K562 (cell line): Measurements from ENCODE around the gene SLC16A9. TPM values are rescaled to one million over a fixed set of nuclear protein-coding genes. Genes with fewer than 3 reads are reported as not detected.
A peak's percentile ranks its signal among the peaks of the same experiment; 100 is the strongest.

Experiments used
- BCOR ChIP-seq: fragments of 450-650 bp; IDR thresholded peaks from 2 replicates; pipeline ENCODE4 v1.6.1; 2016
- BRF2 ChIP-seq: IDR thresholded peaks from 3 replicates; pipeline ENCODE4 v1.6.1; 2011; ENCODE audit warnings: borderline replicate concordance, mild to moderate bottlenecking; ENCODE audit not compliant: insufficient read length, insufficient read depth
- CBFA2T2 ChIP-seq: fragments of 450-650 bp; conservative IDR thresholded peaks from 2 replicates; pipeline ENCODE4 v1.6.1; 2017; ENCODE audit warnings: mild to moderate bottlenecking
- CBFB ChIP-seq: sonication (generic); formaldehyde crosslinking; IDR thresholded peaks from 2 replicates; pipeline ENCODE4 v1.4.0; 2020; ENCODE audit warnings: mild to moderate bottlenecking, missing genetic modification reagents
- DMBX1 ChIP-seq: fragments of 250-450 bp; sonication (Bioruptor Pico); IDR thresholded peaks from 2 replicates; pipeline ENCODE4 v1.8.0; 2022; ENCODE audit warnings: inconsistent platforms, mild to moderate bottlenecking, moderate library complexity, borderline replicate concordance
- EGR1 ChIP-seq: fragments of 450-650 bp; conservative IDR thresholded peaks from 2 replicates; pipeline ENCODE4 v1.6.1; 2017; ENCODE audit warnings: mild to moderate bottlenecking
- EP300 ChIP-seq: IDR thresholded peaks from 2 replicates; pipeline ENCODE4 v1.6.1; 2012; ENCODE audit warnings: low read length, improper control_type of control experiment
- FUS ChIP-seq: fragments of 200-400 bp; formaldehyde crosslinking; optimal IDR thresholded peaks from 2 replicates; pipeline ENCODE3; 2017; ENCODE audit warnings: low read depth, low read length
- ILK ChIP-seq: fragments of 450-650 bp; IDR thresholded peaks from 2 replicates; pipeline ENCODE4 v1.6.1; 2016; ENCODE audit warnings: missing genetic modification characterization, low read depth, mild to moderate bottlenecking, missing compliant biosample characterization, moderate library complexity, borderline replicate concordance
- NRF1 ChIP-seq, 2 experiments: fragments of 450-650 bp; IDR thresholded peaks in 1 of 2; conservative IDR thresholded peaks in 1 of 2; 2 replicates each; pipeline ENCODE4 v1.6.1; 2014; ENCODE audit warnings: mild to moderate bottlenecking in 2 of 2
- POLR2A ChIP-seq: fragments of 450-650 bp; conservative IDR thresholded peaks from 2 replicates; pipeline ENCODE4 v1.6.1; 2016
- PTTG1 ChIP-seq: fragments of 450-650 bp; IDR thresholded peaks from 2 replicates; pipeline ENCODE4 v1.6.1; 2016; ENCODE audit warnings: low read depth, mild to moderate bottlenecking, missing genetic modification characterization, missing compliant biosample characterization
- RBBP5 ChIP-seq: fragments of 200-600 bp; sonication (generic); IDR thresholded peaks from 2 replicates; pipeline ENCODE4 v1.6.1; 2012; ENCODE audit warnings: borderline replicate concordance, mild to moderate bottlenecking, low read length, control low read depth, inconsistent platforms; ENCODE audit not compliant: insufficient read depth, poor library complexity, severe bottlenecking
- TRIM24 ChIP-seq, 2 experiments: fragments of 450-650 bp; IDR thresholded peaks; 2 replicates each; pipeline ENCODE4 v1.6.1; 2016
- VEZF1 ChIP-seq: fragments of 200-800 bp; sonication (Bioruptor generic); IDR thresholded peaks from 2 replicates; pipeline ENCODE4 v1.6.1; 2017; ENCODE audit warnings: missing genetic modification characterization, missing compliant biosample characterization
- ZMIZ1 ChIP-seq, 2 experiments: fragments of 150-350 bp in 1 of 2; IDR thresholded peaks; 2 replicates each; pipeline ENCODE4 v1.6.1; 2012 to 2016; ENCODE audit warnings: low read depth in 2 of 2, low read length in 2 of 2, mild to moderate bottlenecking in 1 of 2, moderate library complexity in 1 of 2
- ZNF280A ChIP-seq: fragments of 450-650 bp; IDR thresholded peaks from 2 replicates; pipeline ENCODE4 v1.6.1; 2018; ENCODE audit warnings: mild to moderate bottlenecking, low read depth; ENCODE audit not compliant: partially characterized antibody
- ZNF311 ChIP-seq: fragments of 250-450 bp; sonication (Bioruptor Pico); IDR thresholded peaks from 2 replicates; pipeline ENCODE4 v1.4.0; 2020; ENCODE audit warnings: mild to moderate bottlenecking, moderate library complexity
- ZNF395 ChIP-seq: fragments of 200-800 bp; sonication (Bioruptor generic); IDR thresholded peaks from 2 replicates; pipeline ENCODE4 v1.6.1; 2017; ENCODE audit warnings: missing genetic modification characterization, missing compliant biosample characterization
- polyA plus RNA-seq, 8 experiments: library from polyadenylated mRNA; depleted of rRNA in 4 of 8; stranded (reverse) in 5 of 8; unstranded in 3 of 8; fragments of >200 nt; fragmentation: Nextera tagmentation in 2 of 8; fragmentation: Illumina TruSeq in 1 of 8; extraction: Ambion mirVana in 2 of 8; extraction: Trizol in 1 of 8; gene quantifications; 2 replicates each; pipeline versions ENCODE4 v1.2.1 to v1.2.3, GENCODE V29; 2011 to 2014; ENCODE audit warnings: inconsistent platforms in 1 of 8, missing spikeins in 1 of 8
- total RNA-seq, 7 experiments: library from RNA; depleted of rRNA in 6 of 7; stranded (reverse); fragments of >200 nt in 6 of 7; fragmentation: Illumina TruSeq in 2 of 7; extraction: Trizol in 2 of 7; gene quantifications; 2 replicates each; pipeline versions ENCODE4 v1.2.1 to v1.2.3, GENCODE V29; 2011 to 2021; ENCODE audit warnings: low replicate concordance in 1 of 7

SLC16A9 gene
- total and polyA plus RNA-seq, 9 of the 15 experiments (the other 6 are each of a cell fraction or from before 2014, with no cell fraction given): 0.90 to 6.4 (median 2.1) TPM

GRCh38 chr10:59709395-59710125 lies at the start of gene SLC16A9 (continued):
- TF ChIP-seq VEZF1: peak; percentile 82
- TF ChIP-seq FUS: no peak
- no peak for TF ChIP-seq DMBX1 (CRISPR knock-in tag)
- TF ChIP-seq CBFB (CRISPR knock-in tag): no peak
- TF ChIP-seq POLR2A: 0 out of 2 replicates have a peak, but pooled peaks have one; percentile 46
- TF ChIP-seq EP300: no peak
- no peak for TF ChIP-seq ZNF395 (CRISPR knock-in tag)
- TF ChIP-seq RBBP5: peak; percentile 33
- TF ChIP-seq EGR1: peak; percentile 76
- 0 out of 2 replicates have a peak, but pooled peaks have one; percentile 20 for TF ChIP-seq BCOR
- TF ChIP-seq TRIM24 (IDR thresholded peaks at IDR 0.05): 0 out of 4 replicates have a peak, but pooled peaks of 1 of the 2 experiments have one; percentile 14
- peak; percentile 58 to 63; a peak in 3 of 4 replicates for TF ChIP-seq NRF1 (conservative IDR thresholded peaks at IDR 0.05 in 1 of 2, IDR thresholded peaks at IDR 0.05 in 1 of 2)
- TF ChIP-seq CBFA2T2: no peak
- TF ChIP-seq BRF2: no peak
- TF ChIP-seq ZNF280A: no peak
- TF ChIP-seq PTTG1 (tag): no peak
- no peak for TF ChIP-seq ZMIZ1 (IDR thresholded peaks at IDR 0.05; ENCODE audit: low read depth in 2 of 2, low read length in 2 of 2)
- no peak for TF ChIP-seq ZNF311 (CRISPR knock-in tag)
- TF ChIP-seq ILK (tag): no peak
